ENCODE data around the gene CNTN4.
"Not testable (repeated sequence)": the region's sequence is repeated elsewhere in the genome, so short reads cannot be mapped to it uniquely, and the experiment has no call there.

Gene CNTN4

GRCh38 chr3:2968475-2968874 is 869.8 kb downstream of the CNTN4 start:
- ATAC-seq = peak; percentile 39
- H3K4me3 Mint-ChIP-seq = no peak overlapping the region
- peaks cover 31% of the 10 kb centered on the region for H3K27me3 Mint-ChIP-seq
- DNase-seq = no peak
- no peak overlapping the region for H3K27ac Mint-ChIP-seq
- no peaks in the 10 kb centered on the region for H3K9me3 Mint-ChIP-seq
- no peaks in the 10 kb centered on the region for H3K4me1 Mint-ChIP-seq

- Mint-ChIP-seq H3K4me3 (no peak overlapping the region), H3K9me3 (no peaks in the 10 kb centered on the region), H3K27me3 (peaks cover 19% of the 10 kb centered on the region), H3K4me1 (no peaks in the 10 kb centered on the region), H3K27ac (no peak overlapping the region)
- DNase-seq (no peak), ATAC-seq (no peak)
Measured at GRCh38 chr3:2976212-2976611, 877.5 kb downstream of the CNTN4 start.

- peaks cover 19% of the 10 kb centered on the region for H3K27me3 Mint-ChIP-seq
- no peak overlapping the region for H3K4me3 Mint-ChIP-seq
- peak overlapping the region in 1 of 2 donors; percentile 21 for H3K27ac Mint-ChIP-seq
- H3K4me1 Mint-ChIP-seq = no peaks in the 10 kb centered on the region
- H3K9me3 Mint-ChIP-seq = no peaks in the 10 kb centered on the region
- DNase-seq (no peak), ATAC-seq (no peak)
Measured at GRCh38 chr3:2976796-2977195, 878.1 kb downstream of the CNTN4 start.

DNA sequence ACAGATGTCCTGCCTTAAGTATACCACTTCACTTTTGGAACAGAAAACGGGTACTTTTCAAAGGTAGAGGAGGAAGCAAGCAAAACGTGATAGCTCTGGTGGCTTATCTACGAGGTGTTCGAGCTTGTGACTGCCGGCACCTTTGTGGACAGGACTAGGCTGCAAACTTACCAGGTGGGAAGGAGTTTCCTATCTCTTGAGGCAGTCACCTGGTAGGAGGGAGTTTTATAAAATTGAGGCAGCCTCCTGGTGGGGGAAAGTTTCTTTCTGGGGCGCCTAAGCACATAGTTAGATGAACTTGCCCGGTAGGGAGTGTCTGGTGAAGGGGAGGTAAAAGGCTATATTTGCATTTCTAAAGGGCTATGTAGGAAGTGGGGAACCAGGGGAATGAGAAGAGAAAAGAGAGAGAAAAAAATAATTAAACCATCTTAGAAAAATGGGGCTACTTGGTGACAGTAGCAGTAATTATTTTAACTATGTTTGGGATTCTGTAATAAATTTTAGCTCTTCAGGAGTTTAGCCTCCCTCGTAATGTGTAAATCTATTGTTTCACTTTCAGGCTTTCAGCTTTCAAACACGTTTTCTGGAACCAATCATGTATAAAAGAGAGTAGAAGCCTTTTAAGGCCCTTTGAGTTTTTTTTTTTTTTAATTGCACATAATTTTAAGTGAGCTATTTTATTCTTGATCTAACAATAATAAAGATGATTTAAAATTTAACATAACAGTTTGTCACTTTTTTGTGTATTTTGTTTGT is 880.5 kb downstream of the CNTN4 start:
- DNase-seq (no peak), ATAC-seq (no peak)
- Mint-ChIP-seq H3K4me1 (no peaks in the 10 kb centered on the region), H3K4me3 (no peak overlapping the region), H3K9me3 (no peaks in the 10 kb centered on the region), H3K27ac (peak overlapping the region in 1 of 2 donors; percentile 92), H3K27me3 (no peaks in the 10 kb centered on the region)

DNA sequence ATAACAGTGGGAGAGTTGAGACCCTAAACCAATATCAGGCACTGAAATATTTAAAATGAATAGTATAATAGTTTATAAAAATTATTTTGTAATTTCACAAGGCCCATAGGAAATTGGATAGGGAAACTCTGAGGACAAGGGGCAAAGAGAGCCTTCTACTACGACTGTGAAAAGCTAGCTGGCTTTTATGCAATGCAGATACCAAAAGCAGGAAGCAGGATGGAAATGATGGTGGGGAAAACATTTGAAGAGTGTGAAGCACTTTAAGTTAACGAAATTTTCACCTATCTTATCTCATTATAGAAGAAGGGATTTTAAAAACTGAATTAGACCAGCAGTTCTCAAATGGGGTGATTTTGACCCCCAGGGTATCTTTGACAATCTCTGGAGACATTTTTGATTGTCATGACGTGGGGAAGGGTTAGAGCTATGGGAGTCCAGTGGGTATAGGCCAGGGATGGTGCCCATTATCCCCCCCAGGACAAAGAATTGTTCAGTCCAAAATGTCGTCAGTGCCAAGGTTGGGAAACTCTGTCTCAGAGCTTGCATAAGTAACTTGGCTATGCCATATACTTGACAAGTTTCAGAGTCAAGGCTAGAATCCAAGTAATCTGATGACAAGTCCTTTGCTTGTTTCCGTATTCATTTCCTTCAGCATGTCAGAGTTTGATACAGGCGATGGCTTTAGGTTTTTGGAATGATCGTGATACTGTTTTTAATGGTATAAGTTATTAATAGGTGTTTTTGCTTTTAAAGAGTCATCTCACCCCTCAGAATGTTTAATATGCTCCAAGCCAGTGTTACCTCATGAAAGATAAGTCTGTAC is 885.6 kb downstream of the CNTN4 start:
- Mint-ChIP-seq H3K4me1 (no peaks in the 10 kb centered on the region), H3K27ac (no peak overlapping the region), H3K9me3 (no peaks in the 10 kb centered on the region), H3K4me3 (no peak overlapping the region), H3K27me3 (no peaks in the 10 kb centered on the region)
- DNase-seq = no peak
- no peak for ATAC-seq

DNA sequence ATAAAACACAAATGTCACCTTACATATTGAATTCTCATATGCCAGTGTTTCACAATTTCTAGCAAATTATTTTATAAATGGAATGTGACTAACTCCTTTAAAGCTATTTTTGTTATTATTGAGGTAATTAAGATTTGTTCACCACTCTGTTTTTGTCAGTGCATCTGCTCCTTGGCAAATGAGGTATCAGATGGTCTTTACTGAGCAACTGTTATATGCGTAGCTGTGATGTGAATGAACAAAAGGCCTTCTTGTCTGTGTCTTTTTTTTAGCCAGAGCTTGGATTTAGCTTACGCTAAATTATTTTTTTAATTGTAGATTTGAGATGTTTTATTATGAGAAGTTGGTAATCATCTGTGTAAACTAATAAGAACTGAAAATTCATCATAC is 886.2 kb downstream of the CNTN4 start:
- H3K4me3 Mint-ChIP-seq = no peak overlapping the region
- no peak overlapping the region for H3K27ac Mint-ChIP-seq
- no peaks in the 10 kb centered on the region for H3K9me3 Mint-ChIP-seq
- ATAC-seq = no peak
- DNase-seq = no peak
- H3K27me3 Mint-ChIP-seq = no peaks in the 10 kb centered on the region
- no peaks in the 10 kb centered on the region for H3K4me1 Mint-ChIP-seq

- Mint-ChIP-seq H3K4me3 (no peak overlapping the region), H3K27me3 (no peaks in the 10 kb centered on the region), H3K27ac (no peak overlapping the region), H3K9me3 (no peaks in the 10 kb centered on the region), H3K4me1 (no peaks in the 10 kb centered on the region)
- no peak for ATAC-seq
- no peak for DNase-seq
Measured at GRCh38 chr3:2985479-2985878, 886.8 kb downstream of the CNTN4 start.

GRCh38 chr3:2992534-2992933 is 893.9 kb downstream of the CNTN4 start:
- no peak for ATAC-seq
- Mint-ChIP-seq H3K9me3 (no peaks in the 10 kb centered on the region), H3K4me3 (no peak overlapping the region), H3K4me1 (peaks cover 6% of the 10 kb centered on the region), H3K27me3 (peaks cover 8% of the 10 kb centered on the region), H3K27ac (no peak overlapping the region)
- DNase-seq = no peak

DNA sequence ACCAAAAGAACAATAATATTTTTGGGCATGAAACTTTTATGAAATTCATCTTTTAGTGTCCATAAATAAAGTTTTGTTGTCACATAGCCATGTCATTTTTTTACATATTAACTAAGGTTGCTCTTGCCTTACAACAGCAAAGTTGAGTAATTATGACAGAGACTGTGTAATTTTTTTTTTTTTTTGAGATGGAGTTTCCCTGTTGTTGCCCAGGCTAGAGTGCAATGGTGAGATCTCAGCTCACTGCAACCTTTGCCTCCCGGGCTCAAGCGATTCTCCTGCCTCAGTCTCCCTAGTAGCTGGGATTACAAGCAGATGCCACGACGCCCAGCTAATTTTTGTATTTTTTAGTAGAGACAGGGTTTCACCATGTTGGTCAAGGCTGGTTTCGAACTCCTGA is 894.5 kb downstream of the CNTN4 start:
- not testable (repeated sequence) for H3K4me3 Mint-ChIP-seq, H3K4me1 Mint-ChIP-seq, DNase-seq, H3K27ac Mint-ChIP-seq, ATAC-seq, H3K9me3 Mint-ChIP-seq, H3K27me3 Mint-ChIP-seq

DNA sequence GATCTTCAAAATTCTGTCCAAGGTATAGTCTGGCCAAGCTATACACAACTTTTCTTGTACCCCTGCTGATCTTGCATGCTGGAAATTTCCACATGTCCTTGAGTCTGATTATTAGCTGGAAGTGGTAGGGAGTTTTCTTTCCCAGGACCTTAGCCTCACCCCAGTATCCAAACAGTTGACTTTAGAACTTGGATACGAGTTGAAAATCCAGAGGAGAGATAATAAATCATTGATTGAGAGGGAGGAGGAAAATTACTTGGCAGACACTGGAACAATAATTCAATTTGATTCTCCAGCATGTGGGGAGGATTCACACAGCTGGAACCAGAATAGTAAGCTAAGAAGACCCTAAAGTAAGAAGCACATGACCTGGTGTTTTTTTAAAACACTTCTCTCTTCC is 895.1 kb downstream of the CNTN4 start:
- no peak overlapping the region for H3K27ac Mint-ChIP-seq
- peaks cover 8% of the 10 kb centered on the region for H3K27me3 Mint-ChIP-seq
- ATAC-seq (no peak), DNase-seq (no peak)
- peaks cover 6% of the 10 kb centered on the region for H3K4me1 Mint-ChIP-seq
- H3K4me3 Mint-ChIP-seq = no peak overlapping the region
- no peaks in the 10 kb centered on the region for H3K9me3 Mint-ChIP-seq

DNA sequence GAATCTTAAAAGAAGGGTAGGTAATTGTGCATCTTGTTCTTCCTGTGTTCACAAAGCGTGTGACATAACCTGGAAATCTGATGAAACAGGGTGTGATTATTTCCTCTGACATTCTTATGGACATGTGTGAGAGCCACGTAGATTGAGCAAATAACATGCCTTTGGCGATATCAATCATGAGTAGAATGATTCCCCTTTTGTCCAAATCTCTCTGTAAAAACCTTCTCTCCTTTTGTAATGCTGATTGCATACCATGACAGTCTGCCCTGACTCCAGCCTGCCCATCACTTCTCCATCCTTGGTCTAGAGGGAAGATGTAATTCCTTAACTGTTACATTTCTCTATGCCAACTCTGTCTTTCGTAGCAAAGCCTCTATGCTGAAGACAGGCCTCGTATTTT is 896.5 kb downstream of the CNTN4 start:
- ATAC-seq = no peak
- Mint-ChIP-seq H3K4me3 (no peak overlapping the region), H3K27ac (no peak overlapping the region), H3K27me3 (peaks cover 17% of the 10 kb centered on the region), H3K4me1 (peaks cover 6% of the 10 kb centered on the region), H3K9me3 (peaks cover 0 to 10% of the 10 kb centered on the region in 2 donors)
- no peak for DNase-seq

DNA sequence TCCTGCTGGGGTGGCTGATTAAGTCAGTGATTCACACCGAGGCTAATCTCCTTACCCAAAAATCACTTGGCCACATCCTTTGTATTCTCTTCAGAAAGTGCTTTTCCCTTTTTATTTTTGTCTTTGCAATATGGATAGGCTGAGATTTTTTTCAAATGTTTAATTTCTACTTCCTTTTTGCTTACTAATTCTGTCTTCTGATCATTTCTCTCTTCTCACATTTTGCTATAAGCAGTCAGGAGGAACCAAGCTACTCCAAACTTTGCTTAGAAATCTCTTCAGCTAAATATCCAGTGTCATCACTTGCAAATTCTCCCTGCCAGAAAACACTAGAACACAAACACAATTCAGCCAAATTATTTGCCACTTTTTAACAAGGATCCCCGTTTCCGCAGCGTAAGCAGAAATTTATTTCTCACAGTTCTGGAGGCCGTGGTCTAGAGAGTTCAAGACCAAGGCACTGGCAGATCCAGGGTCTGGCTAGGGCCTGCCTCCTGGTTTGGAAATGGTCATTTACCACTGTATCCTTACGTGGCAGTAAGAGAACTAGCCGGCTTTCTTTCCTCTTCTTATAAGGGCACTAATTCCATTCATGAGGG is 906.6 kb downstream of the CNTN4 start:
- Mint-ChIP-seq H3K4me3 (no peak overlapping the region), H3K27ac (peak overlapping the region in 1 of 2 donors; percentile 2), H3K9me3 (no peaks in the 10 kb centered on the region), H3K4me1 (no peaks in the 10 kb centered on the region), H3K27me3 (no peaks in the 10 kb centered on the region)
- ATAC-seq (no peak), DNase-seq (no peak)

GRCh38 chr3:3013317-3014052 is 914.8 kb downstream of the CNTN4 start:
- H3K9me3 Mint-ChIP-seq = no peaks in the 10 kb centered on the region
- DNase-seq = no peak
- ATAC-seq = no peak
- no peak overlapping the region for H3K27ac Mint-ChIP-seq
- H3K4me1 Mint-ChIP-seq = no peaks in the 10 kb centered on the region
- H3K4me3 Mint-ChIP-seq = no peak overlapping the region
- H3K27me3 Mint-ChIP-seq = peaks cover 12% of the 10 kb centered on the region

GRCh38 chr3:3015185-3016089 is 916.8 kb downstream of the CNTN4 start:
- no peak for DNase-seq
- no peaks in the 10 kb centered on the region for H3K9me3 Mint-ChIP-seq
- H3K27me3 Mint-ChIP-seq = peaks cover 12% of the 10 kb centered on the region
- H3K4me1 Mint-ChIP-seq = no peaks in the 10 kb centered on the region
- H3K4me3 Mint-ChIP-seq = no peak overlapping the region
- no peak overlapping the region for H3K27ac Mint-ChIP-seq
- peak; percentile 64 for ATAC-seq

DNA sequence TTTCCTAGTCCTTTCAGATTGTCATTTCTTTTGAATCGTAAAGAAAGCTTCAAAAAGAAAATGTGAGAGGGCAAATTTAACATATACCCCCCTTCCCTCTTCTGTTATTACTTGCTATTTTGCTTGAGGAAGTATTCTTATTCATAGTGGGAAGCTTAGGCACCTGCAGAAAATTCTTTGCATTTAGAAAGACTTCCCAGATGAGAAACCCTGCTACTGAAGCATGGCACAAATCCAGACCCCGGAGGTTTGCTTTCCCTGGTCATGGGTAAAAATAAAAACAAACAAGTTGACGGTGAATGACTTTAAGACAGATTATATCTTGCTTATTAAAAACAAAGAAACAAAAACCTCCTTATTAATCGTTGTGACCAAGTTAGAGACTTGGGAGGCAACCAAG is 917.6 kb downstream of the CNTN4 start:
- H3K9me3 Mint-ChIP-seq = no peaks in the 10 kb centered on the region
- H3K27me3 Mint-ChIP-seq = peaks cover 12% of the 10 kb centered on the region
- no peaks in the 10 kb centered on the region for H3K4me1 Mint-ChIP-seq

More for the DNA sequence above, 917.6 kb downstream of the CNTN4 start:
- no peak for ATAC-seq
- Mint-ChIP-seq H3K27ac (no peak overlapping the region), H3K4me3 (no peak overlapping the region)
- no peak for DNase-seq

Measured in stimulated activated naive CD8-positive, alpha-beta T cell treated with anti-CD3 and anti-CD28 coated beads, Interleukin-15, amount 100 ng/mL, for 72 hours (primary cell).